ENCODE results near the gene GRM3.

The GRM3 gene

GRCh38 chr7:86749741-86750665 lies 106.3 kb downstream of the GRM3 start:
- no peaks in the 10 kb centered on the region for H3K27me3 Mint-ChIP-seq
- H3K4me3 Mint-ChIP-seq: no peak overlapping the region
- no peak for DNase-seq
- no peaks in the 10 kb centered on the region for H3K4me1 Mint-ChIP-seq
- no peak overlapping the region for H3K27ac Mint-ChIP-seq
- ATAC-seq: no peak
- no peaks in the 10 kb centered on the region for H3K9me3 Mint-ChIP-seq

GRCh38 chr7:86760236-86760635 lies 116.5 kb downstream of the GRM3 start:
- H3K4me3 Mint-ChIP-seq: no peak overlapping the region
- no peaks in the 10 kb centered on the region for H3K27me3 Mint-ChIP-seq
- no peak for ATAC-seq
- H3K27ac Mint-ChIP-seq: no peak overlapping the region
- no peak for DNase-seq
- no peaks in the 10 kb centered on the region for H3K9me3 Mint-ChIP-seq
- no peaks in the 10 kb centered on the region for H3K4me1 Mint-ChIP-seq

DNA sequence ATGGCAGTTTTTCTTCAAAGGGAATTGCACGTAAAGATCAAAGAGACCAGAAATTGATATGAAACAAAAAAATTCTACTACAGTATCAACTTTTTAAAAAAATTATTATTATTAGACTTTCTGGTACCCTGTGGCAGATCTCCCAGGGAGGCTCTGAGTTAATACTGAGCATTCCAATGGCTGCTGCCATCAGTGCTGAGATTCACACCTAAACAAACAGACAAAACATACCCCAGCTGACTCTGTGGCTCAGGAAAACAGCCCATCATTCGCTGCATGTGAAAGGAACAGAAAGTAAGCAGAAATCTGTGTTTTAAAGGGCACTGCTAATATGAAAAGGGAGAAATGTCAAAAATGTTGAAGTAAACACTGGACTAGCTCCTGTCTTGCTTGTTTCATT lies 118.4 kb downstream of the GRM3 start:
- Mint-ChIP-seq H3K4me3 (no peak overlapping the region), H3K4me1 (no peaks in the 10 kb centered on the region), H3K27ac (no peak overlapping the region), H3K27me3 (no peaks in the 10 kb centered on the region), H3K9me3 (no peaks in the 10 kb centered on the region)
- no peak for DNase-seq
- ATAC-seq: no peak

DNA sequence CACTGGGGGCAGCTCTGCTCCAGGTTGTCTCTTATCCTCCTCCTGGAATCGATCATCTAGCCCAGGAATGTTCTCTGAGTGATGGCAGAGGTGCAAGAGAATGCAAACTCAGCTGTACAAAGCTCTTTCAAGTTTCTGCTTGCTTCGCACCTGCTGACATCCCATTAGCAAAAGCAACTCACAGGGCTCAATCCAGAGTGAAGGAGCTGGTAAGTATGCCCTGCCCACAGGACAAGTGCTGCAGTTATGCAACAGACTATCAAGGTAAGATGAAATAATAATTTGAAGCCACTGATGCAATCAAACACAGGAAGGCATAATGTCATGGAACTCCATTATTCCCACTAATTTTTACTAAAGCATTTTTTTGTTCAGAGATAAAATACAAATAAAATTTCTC lies 122.2 kb downstream of the GRM3 start:
- no peak for ATAC-seq
- Mint-ChIP-seq H3K4me3 (no peak overlapping the region), H3K27me3 (no peaks in the 10 kb centered on the region), H3K27ac (no peak overlapping the region), H3K9me3 (no peaks in the 10 kb centered on the region), H3K4me1 (no peaks in the 10 kb centered on the region)
- DNase-seq: no peak

DNA sequence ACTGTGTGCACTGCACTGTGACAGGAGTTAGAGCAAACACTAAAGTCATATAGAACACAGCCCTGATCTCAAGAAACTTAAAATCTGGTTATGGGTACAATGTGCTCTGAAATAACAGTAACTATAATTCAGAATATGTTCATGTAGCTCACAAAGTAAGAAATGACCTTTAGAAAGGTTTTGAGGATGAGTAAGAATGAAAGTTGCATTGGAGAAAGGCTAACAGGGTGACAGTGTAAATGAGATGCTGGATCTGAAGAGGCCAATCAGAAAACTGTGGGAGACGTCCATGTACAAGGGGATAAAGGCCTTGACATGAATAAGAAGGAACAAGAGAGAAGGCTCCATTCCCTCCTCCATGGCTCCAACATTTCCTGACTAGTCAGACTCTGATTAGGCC lies 124.7 kb downstream of the GRM3 start:
- Mint-ChIP-seq H3K27me3 (no peaks in the 10 kb centered on the region), H3K4me1 (no peaks in the 10 kb centered on the region), H3K27ac (no peak overlapping the region), H3K9me3 (no peaks in the 10 kb centered on the region), H3K4me3 (no peak overlapping the region)
- no peak for DNase-seq
- ATAC-seq: no peak

DNA sequence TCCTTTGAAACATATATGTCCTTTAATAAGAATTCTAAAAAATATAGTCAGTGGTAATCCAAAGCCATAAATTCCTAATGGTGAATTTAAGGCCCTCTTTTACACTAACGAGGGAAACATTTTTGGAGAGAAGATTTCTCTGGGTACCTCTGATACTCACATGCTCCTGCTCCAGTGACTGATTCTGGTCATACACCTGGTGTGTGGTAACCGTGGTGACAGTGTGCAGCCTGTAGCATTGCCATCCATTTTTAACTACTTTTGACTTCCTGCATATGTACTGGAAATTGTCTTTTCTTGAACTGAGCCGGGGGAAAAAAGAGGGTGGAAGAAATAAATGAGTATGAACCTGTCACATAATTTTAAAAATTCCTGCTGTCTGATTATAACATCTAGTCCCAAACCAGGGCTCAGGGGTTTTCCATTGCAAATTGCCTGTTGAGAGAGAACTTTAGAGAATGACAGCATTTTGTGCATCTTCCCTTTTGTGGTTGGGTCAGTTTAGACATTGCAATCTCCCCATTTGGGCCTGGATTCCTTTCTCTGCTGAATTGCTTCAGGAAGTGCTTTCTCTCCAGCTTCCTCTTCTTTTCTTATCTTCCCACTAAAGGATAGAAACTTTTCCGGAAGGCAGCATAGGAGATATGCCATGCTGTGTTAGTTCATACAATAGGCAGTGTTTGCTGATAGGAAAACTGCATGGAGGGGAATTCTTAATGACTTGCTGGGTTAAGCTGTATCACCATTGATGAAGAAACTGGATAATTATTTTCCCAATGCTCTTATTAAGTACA lies 125.5 kb downstream of the GRM3 start:
- no peaks in the 10 kb centered on the region for H3K27me3 Mint-ChIP-seq
- DNase-seq (no peak), ATAC-seq (no peak)
- H3K4me1 Mint-ChIP-seq: no peaks in the 10 kb centered on the region
- no peaks in the 10 kb centered on the region for H3K9me3 Mint-ChIP-seq
- H3K27ac Mint-ChIP-seq: no peak overlapping the region
- H3K4me3 Mint-ChIP-seq: no peak overlapping the region

- H3K27ac Mint-ChIP-seq: no peak overlapping the region
- peaks cover 0 to 4% of the 10 kb centered on the region in 2 donors for H3K9me3 Mint-ChIP-seq
- DNase-seq (no peak), ATAC-seq (no peak)
- H3K4me3 Mint-ChIP-seq: no peak overlapping the region
- no peaks in the 10 kb centered on the region for H3K27me3 Mint-ChIP-seq
- no peaks in the 10 kb centered on the region for H3K4me1 Mint-ChIP-seq
Measured at GRCh38 chr7:86773309-86773708, 129.6 kb downstream of the GRM3 start.

DNA sequence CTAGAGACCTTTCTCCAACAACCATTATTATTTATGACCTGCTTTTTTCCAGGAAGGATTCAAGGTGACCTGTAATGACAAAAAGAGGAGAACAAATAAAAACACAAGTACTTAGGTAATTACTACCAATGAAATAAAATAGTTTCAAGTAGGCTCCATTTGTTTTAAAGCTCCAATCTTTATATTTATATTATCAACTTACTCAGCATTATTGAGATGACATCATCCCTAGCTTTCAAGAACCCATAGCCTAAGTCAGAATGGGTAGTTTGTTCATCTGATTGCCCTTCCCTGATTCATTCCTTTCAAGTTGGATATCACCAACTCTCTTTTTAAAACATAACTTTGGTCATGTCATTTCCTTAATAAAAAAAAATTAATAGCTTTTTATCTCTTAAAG lies 131.5 kb downstream of the GRM3 start:
- DNase-seq (no peak), ATAC-seq (no peak)
- Mint-ChIP-seq H3K4me3 (no peak overlapping the region), H3K27me3 (no peaks in the 10 kb centered on the region), H3K9me3 (peaks cover 0 to 4% of the 10 kb centered on the region in 2 donors), H3K27ac (no peak overlapping the region), H3K4me1 (no peaks in the 10 kb centered on the region)

- no peak overlapping the region for H3K27ac Mint-ChIP-seq
- H3K9me3 Mint-ChIP-seq: peaks cover 0 to 4% of the 10 kb centered on the region in 2 donors
Measured at GRCh38 chr7:86776136-86776535, 132.4 kb downstream of the GRM3 start.

DNA sequence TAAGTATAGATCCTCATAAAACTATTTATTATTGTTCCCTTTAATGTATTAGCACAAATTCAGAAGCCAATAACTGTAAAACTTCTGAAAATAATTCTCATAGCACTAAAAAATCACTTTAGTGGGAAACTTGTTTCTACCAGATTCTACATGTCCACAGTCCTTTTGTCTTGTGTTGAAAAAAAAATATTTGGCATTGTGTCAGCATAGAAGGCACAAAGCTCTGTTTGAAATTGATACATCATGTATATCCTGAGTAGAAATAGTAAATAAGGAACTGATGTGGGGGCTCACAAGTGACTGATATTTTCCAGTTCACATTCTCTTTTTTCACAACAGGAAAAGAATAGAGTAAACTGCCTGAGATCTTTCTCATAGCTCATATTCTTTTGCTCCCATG lies 134.6 kb downstream of the GRM3 start:
- Mint-ChIP-seq H3K9me3 (peaks cover 0 to 4% of the 10 kb centered on the region in 2 donors), H3K27ac (no peak overlapping the region)
- ATAC-seq: no peak

More at GRCh38 chr7:86776136-86776535, 132.4 kb downstream of the GRM3 start:
- DNase-seq: no peak
- ATAC-seq: no peak
- Mint-ChIP-seq H3K4me3 (no peak overlapping the region), H3K27me3 (no peaks in the 10 kb centered on the region), H3K4me1 (no peaks in the 10 kb centered on the region)

DNA sequence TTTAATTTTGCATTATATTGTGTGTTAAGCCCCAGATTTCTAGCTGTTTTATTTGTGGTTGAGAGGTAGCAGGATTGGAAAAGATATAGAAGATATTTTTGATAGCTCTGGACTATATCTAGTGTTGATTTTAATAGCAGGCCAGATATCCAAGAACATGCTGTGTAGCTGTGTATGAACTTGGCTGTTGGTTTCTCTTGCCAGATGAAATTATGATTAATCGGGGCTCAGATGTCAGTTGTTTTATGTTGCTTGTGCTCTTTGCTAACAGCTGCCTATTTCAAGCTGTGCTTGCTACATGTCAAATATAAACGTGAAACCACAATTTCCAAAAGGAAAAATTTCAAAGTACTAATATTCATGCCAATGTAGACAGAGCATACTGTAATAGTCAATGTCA lies 141.1 kb downstream of the GRM3 start:
- DNase-seq (no peak), ATAC-seq (no peak)
- no peak overlapping the region for H3K27ac Mint-ChIP-seq
- H3K27me3 Mint-ChIP-seq: no peaks in the 10 kb centered on the region
- no peaks in the 10 kb centered on the region for H3K9me3 Mint-ChIP-seq
- H3K4me1 Mint-ChIP-seq: no peaks in the 10 kb centered on the region
- no peak overlapping the region for H3K4me3 Mint-ChIP-seq

More for the DNA sequence above, 134.6 kb downstream of the GRM3 start:
- Mint-ChIP-seq H3K4me3 (no peak overlapping the region), H3K27me3 (no peaks in the 10 kb centered on the region), H3K4me1 (no peaks in the 10 kb centered on the region)
- DNase-seq: no peak

GRCh38 chr7:86785641-86786040 lies 141.9 kb downstream of the GRM3 start:
- no peaks in the 10 kb centered on the region for H3K4me1 Mint-ChIP-seq
- no peak overlapping the region for H3K4me3 Mint-ChIP-seq
- H3K27ac Mint-ChIP-seq: no peak overlapping the region
- H3K9me3 Mint-ChIP-seq: no peaks in the 10 kb centered on the region
- ATAC-seq (no peak), DNase-seq (no peak)
- H3K27me3 Mint-ChIP-seq: no peaks in the 10 kb centered on the region

DNA sequence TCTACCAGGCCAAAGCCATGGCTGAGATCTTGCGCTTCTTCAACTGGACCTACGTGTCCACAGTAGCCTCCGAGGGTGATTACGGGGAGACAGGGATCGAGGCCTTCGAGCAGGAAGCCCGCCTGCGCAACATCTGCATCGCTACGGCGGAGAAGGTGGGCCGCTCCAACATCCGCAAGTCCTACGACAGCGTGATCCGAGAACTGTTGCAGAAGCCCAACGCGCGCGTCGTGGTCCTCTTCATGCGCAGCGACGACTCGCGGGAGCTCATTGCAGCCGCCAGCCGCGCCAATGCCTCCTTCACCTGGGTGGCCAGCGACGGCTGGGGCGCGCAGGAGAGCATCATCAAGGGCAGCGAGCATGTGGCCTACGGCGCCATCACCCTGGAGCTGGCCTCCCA lies 142.7 kb downstream of the GRM3 start:
- no peak overlapping the region for H3K27ac Mint-ChIP-seq

GRCh38 chr7:86788948-86789347 lies 145.2 kb downstream of the GRM3 start:
- Mint-ChIP-seq H3K27me3 (no peaks in the 10 kb centered on the region), H3K4me3 (no peak overlapping the region), H3K9me3 (no peaks in the 10 kb centered on the region), H3K27ac (no peak overlapping the region), H3K4me1 (no peaks in the 10 kb centered on the region)
- DNase-seq: no peak
- ATAC-seq: no peak

More for the DNA sequence above, 142.7 kb downstream of the GRM3 start:
- ATAC-seq: no peak
- Mint-ChIP-seq H3K9me3 (no peaks in the 10 kb centered on the region), H3K4me1 (no peaks in the 10 kb centered on the region), H3K27me3 (no peaks in the 10 kb centered on the region), H3K4me3 (no peak overlapping the region)
- DNase-seq: no peak

GRCh38 chr7:86790383-86790782 lies 146.7 kb downstream of the GRM3 start:
- DNase-seq: no peak
- Mint-ChIP-seq H3K9me3 (no peaks in the 10 kb centered on the region), H3K27ac (no peak overlapping the region), H3K27me3 (no peaks in the 10 kb centered on the region), H3K4me1 (no peaks in the 10 kb centered on the region), H3K4me3 (no peak overlapping the region)
- no peak for ATAC-seq

DNA sequence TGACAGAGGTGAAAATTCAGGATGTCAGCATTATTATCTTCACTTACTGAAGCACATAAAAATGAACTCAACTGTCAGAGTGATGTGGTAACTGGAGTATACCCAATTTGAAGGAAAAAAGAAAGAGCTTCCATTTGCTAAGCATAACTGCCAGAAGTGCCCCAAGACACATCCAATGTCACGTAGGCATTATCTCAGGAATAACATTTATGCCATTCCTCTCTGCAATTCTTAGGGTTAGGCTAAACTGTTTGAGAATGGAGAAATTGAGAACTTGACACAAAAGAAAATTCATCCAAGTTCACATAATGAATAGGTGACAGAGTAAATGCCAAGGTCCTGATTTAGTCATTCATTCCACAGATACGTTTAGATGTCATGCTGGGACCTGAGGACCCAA lies 148.6 kb downstream of the GRM3 start:
- no peak overlapping the region for H3K27ac Mint-ChIP-seq
- ATAC-seq: no peak

More for the DNA sequence above, 148.6 kb downstream of the GRM3 start:
- Mint-ChIP-seq H3K9me3 (peaks cover 0 to 11% of the 10 kb centered on the region in 2 donors), H3K4me1 (no peaks in the 10 kb centered on the region), H3K4me3 (no peak overlapping the region), H3K27me3 (no peaks in the 10 kb centered on the region)
- DNase-seq: no peak

All from stimulated activated naive CD8-positive, alpha-beta T cell treated with anti-CD3 and anti-CD28 coated beads, Interleukin-15, amount 100 ng/mL, for 72 hours (primary cell).